GM08714 (cell line): ENCODE measurements around the gene HLA-A.
"Not testable (repeated sequence)": the region's sequence is repeated elsewhere in the genome, so short reads cannot be mapped to it uniquely, and the experiment has no call there.

ENCODE experiments used
- H3K4me3 ChIP-seq: fragments of 200-500 bp; sonication (Bioruptor generic); 2 replicates; pipeline ENCODE4 v1.5.1; 2014; ENCODE audit warnings: mild to moderate bottlenecking, low read length, inconsistent platforms
- ZNF274 ChIP-seq: IDR thresholded peaks from 2 replicates; pipeline ENCODE4 v1.6.1; 2012; ENCODE audit warnings: mild to moderate bottlenecking, low read depth, low read length

The HLA-A gene

DNA sequence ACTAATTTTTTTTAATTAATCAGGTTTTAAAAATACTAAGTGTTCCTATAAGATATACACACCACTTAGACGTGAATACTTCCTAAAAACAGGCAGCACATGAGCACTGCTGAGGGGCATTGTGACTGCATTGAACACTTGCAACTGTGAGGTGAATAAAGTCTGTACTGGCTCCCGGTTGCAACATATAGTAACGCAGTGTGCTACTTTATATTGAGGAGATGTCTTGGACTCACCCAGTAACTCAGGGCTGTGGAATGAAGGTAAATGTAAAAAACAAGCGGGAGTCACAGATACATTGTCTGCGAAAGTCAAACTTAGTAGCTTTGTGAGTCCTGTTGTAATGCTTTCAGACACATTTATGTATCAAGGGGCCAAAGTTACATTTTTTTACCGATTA is 17.0 kb upstream of the HLA-A start:
- TF ChIP-seq ZNF274: no peak
- no peak overlapping the region for H3K4me3 ChIP-seq

DNA sequence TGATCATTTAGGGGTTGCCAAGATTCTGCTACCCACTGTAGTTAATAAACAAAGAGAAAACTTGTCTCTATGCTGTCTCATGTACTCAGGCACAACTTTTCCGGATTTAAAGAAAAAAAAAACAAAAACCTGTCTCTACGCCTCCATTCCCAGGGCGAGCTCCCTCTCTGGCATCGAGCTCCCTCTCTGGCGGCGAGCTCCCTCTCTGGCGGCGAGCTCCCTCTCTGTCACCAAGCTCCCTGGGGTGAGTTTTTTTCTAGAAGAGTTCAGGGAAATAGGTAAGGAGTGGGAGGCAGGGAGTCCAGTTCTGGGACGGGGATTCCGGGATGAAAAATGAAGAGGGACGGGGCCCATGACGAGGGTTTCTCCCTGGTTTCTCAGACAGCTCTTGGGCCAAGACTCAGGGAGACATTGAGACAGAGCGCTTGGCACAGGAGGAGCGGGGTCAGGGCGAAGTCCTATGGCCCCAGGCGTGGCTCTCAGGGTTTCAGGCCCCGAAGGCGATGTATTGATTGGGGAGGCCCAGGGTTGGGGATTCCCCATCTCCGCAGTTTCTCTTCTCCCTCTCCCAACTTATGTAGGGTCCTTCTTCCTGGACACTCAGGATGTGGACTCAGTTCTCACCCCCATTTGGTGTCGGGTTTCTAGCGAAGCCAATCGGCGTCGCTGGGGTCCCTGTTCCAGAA is 16.5 kb upstream of the HLA-A start:
- H3K4me3 ChIP-seq: peak overlapping the region; percentile 83; the same call in 1 of the 2 replicates
- TF ChIP-seq ZNF274: no peak

DNA sequence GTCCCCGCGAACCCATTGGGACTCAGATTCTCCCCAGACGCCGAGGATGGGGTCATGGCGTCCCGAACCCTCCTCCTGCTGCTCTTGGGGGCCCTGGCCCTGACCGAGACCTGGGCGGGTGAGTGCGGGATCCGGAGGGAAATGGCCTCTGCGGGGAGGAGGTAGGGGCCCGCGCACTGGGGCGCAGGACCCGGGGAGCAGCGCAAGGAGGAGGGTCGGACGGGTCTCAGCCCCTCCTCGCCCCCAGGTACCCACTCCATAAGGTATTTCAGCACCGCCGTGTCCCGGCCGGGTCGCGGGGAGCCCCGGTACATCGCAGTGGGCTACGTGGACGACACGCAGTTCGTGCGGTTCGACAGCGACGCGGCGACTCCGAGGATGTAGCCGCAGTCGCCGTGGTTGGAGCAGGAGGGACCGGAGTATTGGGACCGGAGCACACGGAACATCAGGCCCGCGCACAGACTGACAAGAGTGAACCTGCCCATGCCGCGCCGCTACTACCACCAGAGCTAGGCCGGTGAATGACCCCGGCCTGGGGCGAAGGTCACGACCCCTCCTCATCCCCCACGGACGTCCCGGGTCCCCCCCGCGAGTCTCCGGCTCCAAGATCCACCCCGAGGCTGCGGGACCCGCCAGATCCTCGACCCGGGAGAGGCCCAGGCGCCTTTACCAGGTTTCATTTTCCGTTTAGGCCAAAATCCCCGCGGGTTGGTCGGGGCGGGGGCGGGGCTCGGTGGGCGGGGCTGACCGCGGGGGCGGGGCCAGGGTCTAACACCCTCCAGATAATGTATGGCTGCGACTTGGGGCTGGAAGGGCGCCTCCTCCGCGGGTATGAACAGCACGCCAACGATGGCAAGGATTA is 15.7 kb upstream of the HLA-A start:
- no peak for TF ChIP-seq ZNF274
- H3K4me3 ChIP-seq: peak overlapping the region; percentile 83; the same call in 1 of the 2 replicates

DNA sequence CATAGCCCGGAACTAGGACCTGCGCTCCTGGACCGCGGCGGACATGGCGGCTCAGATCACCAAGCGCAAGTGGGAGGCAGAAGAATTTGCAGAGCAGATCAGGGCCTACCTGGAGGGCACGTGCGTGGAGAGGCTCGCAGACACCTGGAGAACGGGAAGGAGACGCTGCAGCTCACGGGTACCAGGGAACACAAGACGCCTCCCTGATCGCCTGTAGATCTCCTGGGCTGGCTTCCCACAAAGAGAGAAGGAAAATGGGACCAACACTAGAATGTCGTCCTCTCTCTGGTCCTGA is 15.1 kb upstream of the HLA-A start:
- H3K4me3 ChIP-seq: peak overlapping the region; percentile 51; the same call in 1 of the 2 replicates

DNA sequence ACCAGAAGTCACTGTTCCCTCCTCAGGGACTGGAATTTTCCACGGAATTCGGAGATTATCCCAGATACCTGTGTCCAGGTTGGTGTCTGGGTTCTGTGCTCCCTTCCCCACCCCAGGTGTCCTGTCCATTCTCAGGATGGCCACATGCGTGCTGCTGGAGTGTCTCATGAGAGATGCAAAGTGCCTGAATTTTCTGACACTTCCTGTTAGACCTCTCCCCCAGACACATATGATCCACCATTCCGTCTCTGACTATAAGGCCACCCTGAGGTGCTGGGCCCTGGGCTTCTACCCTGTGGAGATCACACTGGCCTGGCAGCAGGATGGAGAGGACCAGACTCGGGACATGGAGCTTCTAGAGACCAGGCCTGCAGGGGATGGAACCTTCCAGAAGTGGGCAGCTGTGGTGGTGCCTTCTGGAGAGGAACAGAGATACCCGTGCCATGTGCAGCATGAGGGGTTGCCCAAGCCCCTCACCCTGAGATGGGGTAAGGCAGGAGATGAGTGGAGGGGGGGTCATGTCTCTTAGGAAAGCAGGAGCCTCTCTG is 14.4 kb upstream of the HLA-A start:
- H3K4me3 ChIP-seq: no peak overlapping the region; the same call in 1 of the 2 replicates
- no peak for TF ChIP-seq ZNF274

More for the DNA sequence above, 15.1 kb upstream of the HLA-A start:
- no peak for TF ChIP-seq ZNF274

DNA sequence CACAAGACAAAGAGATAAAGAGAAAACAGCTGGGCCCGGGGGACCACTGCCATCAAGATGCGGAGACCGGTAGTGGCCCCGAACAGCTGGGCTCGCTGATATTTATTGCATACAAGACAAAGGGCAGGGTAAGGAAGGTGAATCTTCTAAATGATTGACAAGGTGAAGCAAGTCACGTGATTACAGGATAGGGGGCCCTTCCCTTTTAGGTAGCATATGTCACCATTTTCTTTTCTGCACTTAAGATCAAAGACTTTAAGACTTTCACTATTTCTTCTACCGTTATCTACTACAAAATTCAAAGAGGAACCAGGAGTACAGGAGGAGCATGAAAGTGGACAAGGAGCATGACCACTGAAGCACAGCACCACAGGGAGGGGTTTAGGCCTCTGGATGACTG is 12.3 kb upstream of the HLA-A start:
- not testable (repeated sequence) for H3K4me3 ChIP-seq

DNA sequence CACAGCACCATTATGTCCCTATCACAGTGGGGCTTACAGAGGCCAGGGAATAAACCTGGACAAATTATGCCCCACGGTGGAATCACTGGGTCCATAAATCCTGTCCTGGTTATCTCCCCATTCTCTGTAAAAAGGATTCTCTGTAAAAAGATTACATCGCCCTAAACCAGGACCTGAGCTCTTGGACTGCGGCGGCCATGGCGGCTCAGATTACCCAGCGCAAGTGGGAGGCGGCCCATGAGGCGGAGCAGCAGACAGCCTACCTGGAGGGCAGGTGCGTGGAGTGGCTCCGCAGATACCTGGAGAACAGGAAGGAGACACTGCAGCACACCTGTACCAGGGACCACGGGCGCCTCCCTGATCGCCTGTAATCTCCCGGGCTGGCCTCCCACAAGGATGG is 8.4 kb upstream of the HLA-A start:
- no peak for TF ChIP-seq ZNF274
- H3K4me3 ChIP-seq: no peak overlapping the region

DNA sequence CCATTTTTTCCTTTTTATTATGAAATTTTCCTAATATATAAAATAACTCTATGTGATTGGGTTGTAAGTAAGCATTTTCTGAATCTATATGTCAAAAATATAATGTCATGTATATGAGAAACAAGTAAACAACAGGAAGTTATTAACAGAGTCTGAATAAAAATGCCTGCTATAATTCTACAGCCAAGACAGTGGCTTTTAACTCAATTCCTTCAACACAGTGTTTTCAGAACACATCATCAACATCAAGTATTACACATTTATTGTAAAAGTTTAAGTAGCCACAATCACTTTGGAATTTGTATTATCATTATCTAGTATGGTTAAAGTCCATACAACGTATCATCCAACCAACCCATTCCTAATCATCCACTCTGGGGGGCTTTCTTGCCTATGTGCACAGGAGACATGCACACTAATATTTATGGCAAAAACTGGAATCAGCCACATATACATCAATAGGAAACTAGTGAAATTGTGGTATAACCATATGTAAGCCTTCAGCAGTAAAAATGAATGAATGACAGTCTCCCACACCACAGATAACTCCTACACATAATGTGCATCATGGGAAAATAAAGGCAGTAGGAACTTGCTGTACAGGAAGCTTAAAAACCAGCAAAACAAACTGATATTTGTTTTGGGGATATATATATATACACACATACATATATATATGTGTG is 6.9 kb upstream of the HLA-A start:
- H3K4me3 ChIP-seq: no peak overlapping the region
- TF ChIP-seq ZNF274: no peak

DNA sequence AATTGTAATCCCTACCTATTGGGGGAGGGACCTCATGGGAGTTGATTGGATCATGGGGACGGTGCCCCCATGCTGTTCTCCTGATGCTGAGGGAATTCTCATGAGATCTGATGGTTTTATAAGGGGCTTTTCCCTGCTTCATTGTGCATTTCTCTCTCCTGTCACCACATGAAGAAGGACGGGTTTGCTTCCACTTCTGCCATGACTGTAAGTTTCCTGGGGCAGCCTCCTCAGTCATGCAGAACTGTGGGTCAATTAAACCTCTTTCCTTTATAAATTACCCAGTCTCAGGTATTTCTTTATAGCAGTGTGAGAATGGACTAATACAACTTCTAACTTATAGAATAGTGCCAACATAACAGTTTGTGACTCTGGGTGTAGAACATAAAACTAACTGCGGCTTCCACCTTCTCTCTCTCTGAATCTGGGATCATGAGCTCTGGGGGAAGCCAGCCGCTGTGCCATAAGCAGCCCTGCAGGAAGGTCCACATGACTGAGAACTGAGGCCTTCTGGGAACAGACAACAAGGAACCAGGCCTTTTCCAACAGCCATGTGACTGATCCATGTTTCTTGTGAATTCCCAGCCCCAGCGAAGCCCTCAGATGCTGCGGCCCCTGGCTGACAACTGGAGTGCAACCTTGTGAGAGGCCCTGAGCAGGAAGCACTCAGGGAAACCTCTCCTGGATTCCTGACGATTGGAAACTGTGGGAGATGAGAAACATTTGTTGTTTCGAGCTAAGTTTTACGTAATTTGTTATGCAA is 3.4 kb upstream of the HLA-A start:
- TF ChIP-seq ZNF274: no peak
- H3K4me3 ChIP-seq: no peak overlapping the region

DNA sequence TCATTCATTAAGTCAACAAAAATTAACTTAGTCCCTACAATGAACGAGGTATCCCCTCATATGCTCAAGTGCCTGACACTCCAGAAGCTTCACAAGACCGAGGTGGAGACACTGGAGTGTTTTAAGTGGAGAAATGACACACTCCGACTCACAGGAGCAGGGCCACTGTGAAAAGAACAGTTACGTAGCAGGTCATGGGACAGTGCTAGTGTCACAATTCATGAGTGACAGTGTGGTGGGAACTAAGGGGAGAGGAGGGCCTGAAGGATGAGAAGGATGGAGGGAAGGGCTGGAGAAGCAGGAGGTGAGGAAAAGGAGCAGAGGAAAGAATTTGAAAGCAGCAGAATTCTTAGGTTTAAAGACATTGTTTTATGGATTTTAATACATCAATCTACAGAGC is 1.3 kb upstream of the HLA-A start:
- TF ChIP-seq ZNF274: no peak
- H3K4me3 ChIP-seq: no peak overlapping the region

DNA sequence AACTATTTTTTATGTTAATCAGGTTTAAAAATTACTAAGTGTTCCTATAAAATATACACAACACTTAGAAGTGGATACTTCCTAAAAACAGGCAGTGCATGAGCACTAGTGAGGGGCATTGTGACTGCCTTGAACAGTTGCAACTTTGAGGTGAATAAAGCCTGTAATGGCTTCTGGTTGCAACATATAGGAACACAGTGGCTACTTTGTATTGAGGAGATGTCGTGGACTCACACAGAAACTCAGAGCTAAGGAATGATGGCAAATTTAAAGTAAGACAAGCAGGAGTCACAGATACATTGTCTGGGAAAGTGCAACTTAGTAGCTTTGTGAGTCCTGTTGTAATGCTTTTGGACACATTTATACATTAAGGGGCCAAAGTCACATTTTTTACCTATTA is 861 bp upstream of the HLA-A start:
- peak overlapping the region; percentile 76 for H3K4me3 ChIP-seq
- TF ChIP-seq ZNF274: no peak

DNA sequence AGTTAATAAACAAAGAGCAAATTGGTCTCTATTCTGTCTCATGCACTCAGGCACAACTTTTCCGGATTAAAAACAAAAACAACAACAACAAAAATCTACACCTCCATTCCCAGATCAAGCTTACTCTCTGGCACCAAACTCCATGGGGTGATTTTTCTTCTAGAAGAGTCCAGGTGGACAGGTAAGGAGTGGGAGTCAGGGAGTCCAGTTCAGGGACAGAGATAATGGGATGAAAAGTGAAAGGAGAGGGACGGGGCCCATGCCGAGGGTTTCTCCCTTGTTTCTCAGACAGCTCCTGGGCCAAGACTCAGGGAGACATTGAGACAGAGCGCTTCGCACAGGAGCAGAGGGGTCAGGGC is 437 bp upstream of the HLA-A start:
- peak overlapping the region; percentile 76 for H3K4me3 ChIP-seq
- no peak for TF ChIP-seq ZNF274

DNA sequence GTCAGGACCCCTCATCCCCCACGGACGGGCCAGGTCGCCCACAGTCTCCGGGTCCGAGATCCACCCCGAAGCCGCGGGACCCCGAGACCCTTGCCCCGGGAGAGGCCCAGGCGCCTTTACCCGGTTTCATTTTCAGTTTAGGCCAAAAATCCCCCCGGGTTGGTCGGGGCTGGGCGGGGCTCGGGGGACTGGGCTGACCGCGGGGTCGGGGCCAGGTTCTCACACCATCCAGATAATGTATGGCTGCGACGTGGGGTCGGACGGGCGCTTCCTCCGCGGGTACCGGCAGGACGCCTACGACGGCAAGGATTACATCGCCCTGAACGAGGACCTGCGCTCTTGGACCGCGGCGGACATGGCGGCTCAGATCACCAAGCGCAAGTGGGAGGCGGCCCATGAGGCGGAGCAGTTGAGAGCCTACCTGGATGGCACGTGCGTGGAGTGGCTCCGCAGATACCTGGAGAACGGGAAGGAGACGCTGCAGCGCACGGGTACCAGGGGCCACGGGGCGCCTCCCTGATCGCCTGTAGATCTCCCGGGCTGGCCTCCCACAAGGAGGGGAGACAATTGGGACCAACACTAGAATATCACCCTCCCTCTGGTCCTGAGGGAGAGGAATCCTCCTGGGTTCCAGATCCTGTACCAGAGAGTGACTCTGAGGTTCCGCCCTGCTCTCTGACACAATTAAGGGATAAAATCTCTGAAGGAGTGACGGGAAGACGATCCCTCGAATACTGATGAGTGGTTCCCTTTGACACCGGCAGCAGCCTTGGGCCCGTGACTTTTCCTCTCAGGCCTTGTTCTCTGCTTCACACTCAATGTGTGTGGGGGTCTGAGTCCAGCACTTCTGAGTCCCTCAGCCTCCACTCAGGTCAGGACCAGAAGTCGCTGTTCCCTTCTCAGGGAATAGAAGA is 978 bp downstream of the HLA-A start:
- H3K4me3 ChIP-seq: peak overlapping the region; percentile 76
- no peak for TF ChIP-seq ZNF274

DNA sequence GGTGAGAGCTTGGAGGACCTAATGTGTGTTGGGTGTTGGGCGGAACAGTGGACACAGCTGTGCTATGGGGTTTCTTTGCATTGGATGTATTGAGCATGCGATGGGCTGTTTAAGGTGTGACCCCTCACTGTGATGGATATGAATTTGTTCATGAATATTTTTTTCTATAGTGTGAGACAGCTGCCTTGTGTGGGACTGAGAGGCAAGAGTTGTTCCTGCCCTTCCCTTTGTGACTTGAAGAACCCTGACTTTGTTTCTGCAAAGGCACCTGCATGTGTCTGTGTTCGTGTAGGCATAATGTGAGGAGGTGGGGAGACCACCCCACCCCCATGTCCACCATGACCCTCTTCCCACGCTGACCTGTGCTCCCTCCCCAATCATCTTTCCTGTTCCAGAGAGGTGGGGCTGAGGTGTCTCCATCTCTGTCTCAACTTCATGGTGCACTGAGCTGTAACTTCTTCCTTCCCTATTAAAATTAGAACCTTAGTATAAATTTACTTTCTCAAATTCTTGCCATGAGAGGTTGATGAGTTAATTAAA is 3.0 kb downstream of the HLA-A start:
- no peak for TF ChIP-seq ZNF274
- H3K4me3 ChIP-seq: peak overlapping the region; percentile 76; the same call in 1 of the 2 replicates
